NCI-H1930 (cell line): ENCODE measurements around the gene IL3RA.
"Not testable (repeated sequence)": the region's sequence is repeated elsewhere in the genome, so short reads cannot be mapped to it uniquely, and the experiment has no call there.

Source experiments
- DNase-seq, 2 experiments: peaks; one replicate each; lab custom pipeline; 2025; lab: John Stamatoyannopoulos, UW

IL3RA gene

GRCh38 chrX:1400049-1400448 lies 63.5 kb downstream of the IL3RA start:
- no peak for DNase-seq

DNA sequence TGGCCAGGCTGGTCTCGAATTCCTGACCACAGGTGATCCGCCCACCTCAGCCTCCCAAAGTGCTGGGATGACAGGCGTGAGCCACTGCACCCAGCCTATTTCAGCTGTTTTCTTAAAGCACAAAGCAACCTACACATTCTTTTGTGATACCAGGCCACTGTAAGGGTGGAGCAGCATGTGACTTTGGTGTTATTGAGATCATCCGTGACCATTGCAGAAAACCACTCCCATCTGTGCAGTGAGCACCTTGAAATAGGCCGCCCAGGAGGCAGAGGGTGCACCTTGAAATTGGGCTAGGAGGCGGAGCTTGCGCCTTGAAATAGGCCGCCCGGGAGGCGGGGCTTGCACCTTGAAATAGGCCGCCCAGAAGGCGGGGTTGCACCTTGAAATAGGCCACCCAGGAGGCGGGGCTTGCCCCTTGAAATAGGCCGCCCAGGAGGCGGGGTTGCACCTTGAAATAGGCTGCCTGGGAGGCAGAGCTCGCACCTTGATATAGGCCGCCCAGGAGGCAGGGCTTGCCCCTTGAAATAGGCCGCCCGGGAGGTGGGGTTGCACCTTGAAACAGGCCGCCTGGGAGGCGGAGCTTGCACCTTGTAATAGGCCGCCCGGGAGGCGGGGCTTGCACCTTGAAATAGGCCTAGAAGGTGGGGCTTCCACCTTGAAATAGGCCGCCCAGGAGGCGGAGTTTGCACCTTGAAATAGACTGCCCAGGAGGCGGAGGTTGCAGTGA lies 64.3 kb downstream of the IL3RA start:
- DNase-seq: no peak

GRCh38 chrX:1401611-1402430 lies 65.2 kb downstream of the IL3RA start:
- DNase-seq: no peak

- DNase-seq: no peak
Measured at GRCh38 chrX:1403228-1403627, 66.6 kb downstream of the IL3RA start.

DNA sequence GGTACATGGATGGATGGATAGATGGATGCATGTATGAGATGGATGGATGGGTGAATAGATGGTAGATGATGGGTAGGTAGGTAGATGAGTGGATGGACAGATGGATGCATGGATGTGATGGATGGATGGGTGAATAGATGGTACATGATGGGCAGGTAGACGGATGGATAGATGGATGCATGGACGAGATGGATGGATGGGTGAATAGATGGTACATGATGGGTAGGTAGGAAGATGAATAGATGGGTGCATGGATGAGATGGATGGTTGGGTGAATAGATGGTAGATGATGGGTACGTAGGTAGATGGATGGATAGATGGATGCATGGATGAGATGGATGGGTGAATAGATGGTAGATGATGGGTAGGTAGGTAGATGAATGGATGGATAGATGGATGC lies 67.3 kb downstream of the IL3RA start:
- not testable (repeated sequence) for DNase-seq

DNA sequence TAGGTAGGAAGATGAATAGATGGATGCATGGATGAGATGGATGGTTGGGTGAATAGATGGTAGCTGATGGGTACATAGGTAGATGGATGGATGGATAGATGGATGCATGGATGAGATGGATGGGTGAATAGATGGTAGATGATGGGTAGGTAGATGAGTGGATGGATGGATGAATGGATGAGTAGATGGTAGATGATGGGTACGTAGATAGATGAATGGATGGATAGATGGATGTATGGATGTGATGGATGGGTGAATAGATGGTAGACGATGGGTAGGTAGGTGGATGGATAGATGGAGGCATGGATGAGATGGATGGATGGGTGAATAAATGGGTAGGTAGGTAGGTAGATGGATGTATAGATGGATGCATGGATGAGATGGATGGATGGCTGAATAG lies 69.2 kb downstream of the IL3RA start:
- not testable (repeated sequence) for DNase-seq

- DNase-seq: no peak
Measured at GRCh38 chrX:1407035-1407434, 70.5 kb downstream of the IL3RA start.

- DNase-seq: no peak
Measured at GRCh38 chrX:1411326-1411725, 74.7 kb downstream of the IL3RA start.

DNA sequence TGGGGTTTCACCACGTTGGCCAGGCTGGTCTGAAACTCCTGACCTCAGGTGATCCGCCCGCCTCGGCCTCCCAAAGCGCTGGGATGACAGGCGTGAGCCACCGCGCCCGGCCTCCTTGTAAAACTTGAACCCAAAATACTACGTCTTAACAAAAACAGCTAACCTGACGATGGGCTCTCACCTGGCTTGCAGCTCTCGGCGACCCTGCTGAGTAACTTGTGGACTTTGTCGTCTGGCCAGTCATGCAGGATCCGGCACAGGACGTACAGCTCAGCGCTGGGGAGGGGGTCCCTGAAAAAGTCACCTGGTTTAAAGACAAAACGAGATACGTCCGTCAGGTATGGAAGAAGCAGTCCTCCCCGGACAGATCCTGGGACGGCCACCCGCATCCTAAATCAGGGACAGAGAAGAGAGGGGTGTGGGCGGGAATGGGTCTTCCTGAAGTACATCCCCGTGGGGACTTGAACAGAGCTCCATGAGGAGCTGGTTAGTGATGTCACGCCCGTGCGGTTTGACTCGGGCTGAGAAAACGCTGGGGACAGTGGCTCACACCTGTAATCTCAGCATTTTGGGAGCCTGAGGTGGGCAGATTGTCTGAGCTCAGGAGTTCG lies 76.1 kb downstream of the IL3RA start:
- DNase-seq: no peak

- no peak for DNase-seq
Measured at GRCh38 chrX:1416327-1416784, 79.8 kb downstream of the IL3RA start.

DNA sequence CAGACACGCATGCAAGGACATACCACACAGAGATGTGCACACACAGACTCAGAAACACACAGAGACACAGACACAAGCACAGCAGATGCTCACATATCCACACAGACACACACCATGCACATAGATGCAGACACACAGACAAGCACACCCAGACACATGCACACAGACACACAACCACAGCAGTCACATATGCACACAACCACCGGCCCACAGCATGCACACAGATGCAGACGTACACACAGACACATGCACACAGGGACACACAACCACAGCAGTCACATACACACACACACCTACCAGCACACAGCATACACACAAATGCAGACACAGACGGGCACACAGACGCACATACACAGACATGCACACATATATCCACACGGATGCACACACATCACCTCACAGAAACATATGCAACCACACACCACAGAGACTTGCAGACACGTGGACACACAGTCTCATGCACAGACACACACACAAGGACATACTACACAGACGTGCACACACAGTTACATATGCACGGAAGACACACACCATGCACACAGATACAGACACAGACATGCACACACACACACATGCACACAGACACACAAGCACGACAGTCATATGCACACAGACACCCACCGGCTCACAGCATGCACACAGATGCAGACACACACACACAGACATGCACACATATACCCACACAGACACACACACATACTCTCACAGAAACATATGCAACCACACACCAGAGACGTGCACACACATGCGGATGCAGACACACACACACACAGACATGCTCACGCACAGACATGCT lies 80.6 kb downstream of the IL3RA start:
- no peak for DNase-seq

- no peak for DNase-seq
Measured at GRCh38 chrX:1417921-1418771, 81.6 kb downstream of the IL3RA start.

- no peak for DNase-seq
Measured at GRCh38 chrX:1418901-1419544, 82.4 kb downstream of the IL3RA start.

DNA sequence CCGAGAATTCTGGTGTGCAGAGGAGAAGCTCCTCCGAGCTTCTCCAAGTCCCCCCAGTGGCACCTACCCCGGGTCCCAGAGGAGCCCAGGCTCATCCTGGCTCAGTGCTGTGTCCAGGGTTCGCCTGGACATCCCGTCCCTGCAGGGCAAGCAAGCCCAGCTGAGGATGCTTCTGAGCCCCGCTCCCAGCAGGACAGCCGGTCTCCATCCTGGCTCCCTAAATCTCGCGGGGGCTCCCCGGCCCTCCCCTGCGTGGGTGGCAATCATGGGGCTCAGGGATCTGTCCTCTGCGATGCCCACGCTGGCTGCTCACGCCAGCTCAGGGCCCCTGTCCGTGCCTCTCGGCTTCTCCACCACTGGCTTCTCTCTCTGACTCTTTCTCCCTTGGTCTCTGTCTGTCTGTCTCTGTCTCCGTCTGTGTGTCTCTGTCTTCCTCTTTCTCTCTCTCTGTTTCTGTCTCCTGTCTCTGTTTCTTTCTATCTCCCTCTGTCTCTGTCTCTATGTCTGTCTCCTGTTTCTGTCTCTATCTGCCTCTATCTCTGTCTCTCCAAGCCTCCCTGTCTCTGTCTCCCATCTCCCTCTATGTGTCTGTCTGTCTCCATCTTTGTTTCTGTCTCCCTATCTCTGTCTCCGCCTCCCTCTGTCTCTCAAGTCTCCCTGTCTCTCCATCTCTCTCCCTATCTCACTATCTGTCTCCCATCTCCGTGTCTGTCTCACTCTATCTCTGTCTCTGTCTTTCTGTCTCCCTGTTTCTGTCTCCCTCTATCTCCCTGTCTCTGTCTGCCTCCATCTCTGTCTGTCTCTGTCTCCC lies 83.2 kb downstream of the IL3RA start:
- no peak for DNase-seq

GRCh38 chrX:1420371-1420770 lies 83.8 kb downstream of the IL3RA start:
- DNase-seq: no peak

DNA sequence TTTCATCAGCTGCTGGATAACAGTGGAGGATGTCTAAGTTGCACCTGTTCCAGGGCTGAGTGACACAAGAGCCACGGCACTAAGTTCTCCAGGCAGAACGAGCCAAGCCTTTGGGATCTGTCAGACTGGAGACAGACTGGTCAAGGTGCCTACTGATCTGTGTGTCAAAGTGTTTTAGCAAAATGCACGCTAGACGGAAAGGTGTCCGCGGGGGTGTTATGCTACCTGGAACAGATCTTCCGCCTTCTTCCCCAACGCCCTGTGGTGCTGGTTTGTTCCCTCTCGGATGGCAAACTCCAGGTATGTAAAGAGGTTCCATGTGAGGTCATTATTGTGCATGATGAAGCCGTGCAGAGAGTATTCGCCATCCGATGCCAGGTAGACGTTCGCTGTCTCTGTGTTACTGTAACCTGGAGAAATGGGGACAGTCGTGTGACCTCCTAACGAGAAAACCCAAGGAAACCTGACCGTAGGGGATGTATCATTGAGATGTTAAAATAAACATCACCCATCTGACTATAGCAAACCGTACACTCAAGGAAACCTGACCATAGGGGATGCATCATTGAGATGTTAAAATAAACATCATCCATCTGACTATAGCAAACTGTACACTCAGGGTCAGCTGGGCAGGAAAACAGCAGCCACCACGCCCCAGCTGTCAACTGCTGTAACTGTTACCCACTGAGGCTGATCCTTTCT lies 85.0 kb downstream of the IL3RA start:
- no peak for DNase-seq

DNA sequence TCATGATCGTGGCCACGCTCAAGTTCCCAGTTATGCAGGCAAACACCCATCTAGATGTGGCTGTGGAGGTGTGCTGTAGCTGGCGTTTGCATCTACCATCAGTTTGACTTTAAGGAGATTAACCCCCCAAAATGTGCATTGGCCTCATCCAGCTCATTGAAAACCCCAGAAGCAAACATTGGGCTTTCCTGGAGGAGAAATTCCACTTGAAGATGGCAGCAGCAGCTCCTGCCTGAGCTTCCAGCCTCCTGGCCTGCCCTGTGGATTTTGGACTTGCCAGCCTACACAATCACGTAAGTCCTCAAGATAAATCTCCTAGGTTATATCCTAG lies 85.5 kb downstream of the IL3RA start:
- no peak for DNase-seq

- DNase-seq: no peak
Measured at GRCh38 chrX:1423215-1423614, 86.6 kb downstream of the IL3RA start.

DNA sequence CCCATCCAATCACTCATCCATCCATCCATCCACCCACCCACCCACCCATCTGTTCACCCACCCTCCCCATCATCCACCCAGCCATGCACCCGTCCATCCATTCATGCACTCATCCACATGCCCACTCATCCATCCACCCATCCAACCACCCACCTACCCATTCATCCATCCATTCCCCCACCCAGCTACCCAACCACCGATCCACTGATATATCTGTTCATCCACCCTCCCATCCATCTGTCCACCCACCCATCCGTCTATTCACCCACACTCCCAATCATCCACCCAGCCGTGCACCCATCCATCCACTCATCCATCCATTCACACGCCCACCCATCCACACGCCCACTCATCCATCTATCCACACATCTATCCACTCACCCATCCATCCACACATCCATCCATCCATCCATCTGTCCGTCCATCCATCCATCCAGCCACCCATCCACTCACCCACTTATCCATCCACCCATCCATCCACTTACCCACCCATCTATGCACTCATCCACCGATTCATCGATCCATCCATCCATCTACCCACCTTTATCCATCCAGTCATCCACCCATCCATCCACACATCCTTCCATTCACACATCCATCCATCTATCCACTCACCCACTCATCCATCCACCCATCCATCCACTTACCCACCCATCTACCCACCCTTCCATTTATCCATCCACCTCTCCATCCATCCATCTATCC lies 87.7 kb downstream of the IL3RA start:
- no peak for DNase-seq
